OCI-LY7 (cell line): ENCODE results near the gene RIMBP2.

Source experiments
- EZH2phosphoT487 ChIP-seq: fragments of 200-600 bp; sonication (generic); IDR thresholded peaks from 2 replicates; pipeline ENCODE4 v1.6.1; 2018; ENCODE audit warnings: low read depth, borderline replicate concordance, mild to moderate bottlenecking, mixed run types, antibody characterized with exemption, low read length, moderate library complexity, mixed read lengths
- TF ChIP-seq, protein P1 (sequence below): fragments of 200-600 bp; sonication (generic); conservative IDR thresholded peaks from 2 replicates; pipeline ENCODE4 v1.5.1; 2014; ENCODE audit warnings: mild to moderate bottlenecking, antibody characterized with exemption, low read length, moderate library complexity, mixed read lengths

- TF ChIP-seq, protein P1, sequence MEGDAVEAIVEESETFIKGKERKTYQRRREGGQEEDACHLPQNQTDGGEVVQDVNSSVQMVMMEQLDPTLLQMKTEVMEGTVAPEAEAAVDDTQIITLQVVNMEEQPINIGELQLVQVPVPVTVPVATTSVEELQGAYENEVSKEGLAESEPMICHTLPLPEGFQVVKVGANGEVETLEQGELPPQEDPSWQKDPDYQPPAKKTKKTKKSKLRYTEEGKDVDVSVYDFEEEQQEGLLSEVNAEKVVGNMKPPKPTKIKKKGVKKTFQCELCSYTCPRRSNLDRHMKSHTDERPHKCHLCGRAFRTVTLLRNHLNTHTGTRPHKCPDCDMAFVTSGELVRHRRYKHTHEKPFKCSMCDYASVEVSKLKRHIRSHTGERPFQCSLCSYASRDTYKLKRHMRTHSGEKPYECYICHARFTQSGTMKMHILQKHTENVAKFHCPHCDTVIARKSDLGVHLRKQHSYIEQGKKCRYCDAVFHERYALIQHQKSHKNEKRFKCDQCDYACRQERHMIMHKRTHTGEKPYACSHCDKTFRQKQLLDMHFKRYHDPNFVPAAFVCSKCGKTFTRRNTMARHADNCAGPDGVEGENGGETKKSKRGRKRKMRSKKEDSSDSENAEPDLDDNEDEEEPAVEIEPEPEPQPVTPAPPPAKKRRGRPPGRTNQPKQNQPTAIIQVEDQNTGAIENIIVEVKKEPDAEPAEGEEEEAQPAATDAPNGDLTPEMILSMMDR, result no peak
- TF ChIP-seq EZH2phosphoT487, result no peak
These were observed 33.0 kb downstream of the RIMBP2 start for GRCh38 chr12:130683080-130683479.
